ENCODE measurements around the gene ADCY1.

The ADCY1 gene

DNA sequence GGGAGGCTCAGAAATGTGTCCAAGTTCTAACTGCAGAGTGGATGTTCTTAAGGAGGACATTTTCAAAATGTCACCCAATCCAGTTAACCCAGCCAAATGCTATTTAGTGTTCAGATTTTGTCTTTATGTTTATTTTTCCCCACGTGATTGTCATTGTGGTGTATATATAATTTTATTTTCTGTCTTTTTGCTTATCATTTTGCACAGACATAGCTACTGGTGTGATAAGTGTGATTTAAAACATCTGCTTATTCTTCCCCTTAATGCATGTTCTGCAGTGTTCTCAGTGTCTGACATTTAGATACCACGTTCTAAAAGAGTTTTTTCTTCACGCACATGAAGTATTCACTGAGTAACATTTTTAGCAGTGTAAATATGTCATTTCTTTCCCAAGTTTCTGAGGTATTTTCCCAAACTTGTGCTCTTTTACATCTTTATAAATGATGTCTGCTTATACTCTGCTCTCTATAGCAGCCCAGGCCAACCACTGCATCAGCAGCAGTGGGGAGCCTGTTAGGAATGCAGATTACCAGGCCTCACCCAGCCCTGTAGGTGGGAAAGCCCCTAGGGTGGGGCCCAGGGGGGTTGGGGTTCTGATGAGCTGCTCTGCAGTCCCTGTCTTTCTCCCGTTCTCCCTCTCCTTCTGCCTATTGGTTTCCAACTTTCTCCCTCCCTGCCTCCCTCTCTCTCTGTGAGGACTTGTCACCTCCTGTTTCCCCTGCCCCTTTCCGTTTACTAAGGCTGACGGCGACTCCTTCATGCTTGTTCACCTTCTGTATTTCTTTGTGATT is 20.8 kb downstream of the ADCY1 start:
- DNase-seq, result no peak

DNA sequence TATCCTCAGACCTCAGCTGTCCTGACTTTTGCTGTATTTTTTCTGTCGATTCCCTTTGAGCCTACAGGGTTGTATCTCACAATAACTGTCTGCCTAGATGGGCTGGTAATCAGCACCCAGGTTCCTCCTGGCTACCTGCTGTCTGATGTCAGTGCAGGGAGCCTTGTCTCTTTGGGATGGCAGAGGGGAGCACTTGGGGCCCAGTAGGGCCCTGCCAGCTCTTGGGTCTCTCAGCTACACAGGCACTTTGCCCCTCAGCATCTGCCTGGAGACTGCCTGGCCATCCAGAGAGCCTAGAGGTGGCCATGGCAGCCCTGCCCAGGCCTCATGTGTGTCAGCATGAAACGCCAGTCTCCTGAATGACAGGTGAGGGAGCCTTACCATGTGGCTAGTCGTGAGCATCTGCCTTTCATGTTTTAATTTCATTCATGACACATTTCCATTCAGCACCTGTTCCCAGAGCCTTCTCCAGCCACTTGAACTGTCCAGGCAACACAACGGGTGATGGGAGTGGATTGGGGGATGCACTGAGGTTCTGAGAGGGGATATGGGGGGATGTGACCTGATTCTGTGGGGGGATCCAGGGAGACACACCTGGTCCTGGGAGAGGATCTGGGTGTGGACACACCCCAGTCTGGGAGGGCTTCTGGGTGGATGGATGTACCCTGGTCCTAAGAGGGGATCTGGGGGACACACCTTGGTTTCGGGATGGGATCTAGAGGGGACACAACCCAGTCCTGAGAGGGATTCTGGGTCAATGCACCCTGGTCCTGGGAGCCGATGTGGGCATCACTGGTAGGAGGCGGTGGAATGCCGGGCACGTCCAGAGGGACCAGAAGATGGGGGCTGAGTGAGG is 21.9 kb downstream of the ADCY1 start:
- no peak for DNase-seq

DNA sequence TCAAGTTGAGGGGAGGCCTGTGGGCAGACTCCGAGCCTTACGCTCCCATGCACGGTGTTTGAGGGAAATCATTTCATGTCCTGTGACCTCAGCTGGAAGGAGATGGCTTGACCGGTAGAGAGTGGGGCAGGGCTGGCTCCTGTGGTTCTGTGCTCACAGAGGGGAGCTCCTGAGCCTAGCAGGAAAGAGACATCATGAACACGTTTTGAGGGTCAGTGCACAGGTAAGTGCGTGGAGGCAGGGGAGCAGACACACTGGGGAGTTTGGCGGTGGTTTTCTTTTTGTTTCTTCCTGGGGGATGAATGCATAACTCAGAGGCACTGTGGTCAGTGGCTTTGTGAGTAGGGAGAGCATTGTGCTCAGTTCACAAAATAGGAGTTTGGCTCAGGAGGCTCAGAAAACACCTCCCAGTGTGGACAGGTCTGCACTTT is 22.5 kb downstream of the ADCY1 start:
- DNase-seq, result no peak

DNA sequence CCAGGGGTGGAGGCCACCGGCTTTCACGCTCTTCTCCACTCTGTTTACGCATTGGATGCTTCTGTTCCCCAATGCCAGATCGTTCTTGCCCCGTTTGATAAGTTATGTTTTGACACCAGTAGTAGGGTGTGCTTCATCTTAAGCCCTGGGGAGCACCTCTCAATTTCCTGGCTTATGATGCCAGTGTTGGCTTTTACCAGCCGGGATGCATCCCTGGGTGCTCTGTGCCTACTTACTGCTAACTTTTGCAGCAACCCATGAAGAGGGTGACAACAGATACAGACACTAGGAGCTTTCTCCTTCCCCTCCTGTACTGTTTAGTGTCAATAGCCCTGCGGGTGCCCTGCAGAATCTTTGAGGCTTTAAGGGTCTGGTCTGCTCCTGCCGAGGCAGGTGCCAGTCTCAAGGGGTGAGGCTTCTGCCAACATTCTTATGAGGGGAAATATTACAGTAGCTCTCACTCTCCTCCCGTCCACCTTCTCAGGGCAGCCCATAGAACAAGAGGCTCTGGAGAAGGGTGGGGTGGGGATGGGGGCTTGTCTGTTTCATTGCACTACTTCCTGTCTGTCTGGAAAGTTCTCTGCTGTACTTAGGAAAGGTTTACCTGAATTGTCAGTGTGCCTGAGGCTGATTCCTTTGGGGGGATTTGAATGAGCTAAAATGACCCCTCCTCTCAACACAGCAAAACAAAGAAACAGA is 23.3 kb downstream of the ADCY1 start:
- no peak for DNase-seq

DNA sequence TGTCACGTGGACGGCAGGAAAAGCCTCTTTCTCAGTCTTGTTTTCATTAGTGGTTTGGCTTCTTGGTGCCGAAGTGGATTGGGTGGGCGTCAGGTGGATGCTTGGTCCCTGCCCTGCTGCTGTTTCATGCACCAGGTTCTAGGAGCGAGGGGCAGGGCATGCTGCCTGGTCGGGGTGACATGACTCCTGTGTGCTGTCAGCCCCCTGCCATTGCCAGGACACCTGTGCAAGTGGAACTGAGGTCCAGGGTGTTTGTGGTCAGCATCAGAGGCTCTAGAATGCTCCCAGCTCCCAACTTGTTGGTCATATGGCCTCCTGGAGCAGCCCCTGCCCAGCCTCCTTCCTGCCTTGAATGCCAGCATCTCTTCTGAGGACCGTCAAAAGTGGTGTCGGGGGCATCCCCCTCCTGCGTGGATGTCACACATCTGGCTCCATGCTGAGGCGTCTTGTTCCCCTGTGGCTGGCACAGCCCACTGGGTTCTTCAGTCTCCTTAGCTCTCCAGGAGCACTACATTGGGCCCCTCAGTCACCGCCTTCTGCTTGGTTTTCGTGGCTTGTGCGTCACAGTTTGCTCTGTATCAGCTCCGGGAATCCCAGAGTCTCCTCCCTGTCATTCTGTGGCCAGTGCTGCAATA is 24.8 kb downstream of the ADCY1 start:
- DNase-seq, result no peak

DNA sequence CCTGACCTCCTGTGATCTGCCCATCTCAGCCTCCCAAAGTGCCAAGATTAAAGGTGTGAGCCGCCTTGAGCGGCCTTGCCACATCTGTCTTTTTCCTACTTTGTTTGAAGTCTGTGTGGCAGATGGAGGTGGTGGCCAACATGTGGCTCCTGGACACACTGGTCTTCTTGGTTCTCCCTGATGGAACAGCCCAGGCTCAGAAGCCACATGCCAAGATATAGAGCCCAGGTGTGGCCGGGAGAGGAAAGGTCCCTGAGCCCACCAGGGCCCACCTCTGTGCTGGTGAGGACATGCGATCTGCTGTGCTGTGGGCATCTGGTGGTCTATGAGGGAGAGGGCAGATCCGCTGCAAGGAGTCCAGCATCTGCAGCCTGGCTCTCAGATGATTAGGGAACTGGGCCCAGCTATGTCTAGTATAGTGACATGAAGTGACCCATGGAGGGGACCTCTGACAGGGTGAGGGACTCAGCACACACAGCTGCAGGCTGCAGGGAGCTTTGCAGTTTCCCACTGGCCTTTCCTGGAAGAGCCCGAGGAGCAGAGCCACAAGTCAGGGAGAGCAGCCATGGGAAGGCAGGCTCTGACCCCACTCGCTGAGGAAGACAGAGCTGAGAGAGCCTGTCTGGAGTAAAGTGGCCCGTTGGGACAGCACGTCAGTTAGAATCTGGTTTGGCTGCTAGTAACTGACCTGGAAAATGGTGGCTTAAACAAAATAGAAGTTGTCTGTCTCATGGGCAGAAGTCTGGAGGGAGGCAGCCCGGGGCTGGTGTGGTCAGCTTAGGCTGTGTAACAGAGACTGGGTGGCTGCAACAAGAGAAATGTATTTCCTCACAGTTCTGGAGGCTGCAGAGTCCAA is 25.9 kb downstream of the ADCY1 start:
- no peak for DNase-seq

DNA sequence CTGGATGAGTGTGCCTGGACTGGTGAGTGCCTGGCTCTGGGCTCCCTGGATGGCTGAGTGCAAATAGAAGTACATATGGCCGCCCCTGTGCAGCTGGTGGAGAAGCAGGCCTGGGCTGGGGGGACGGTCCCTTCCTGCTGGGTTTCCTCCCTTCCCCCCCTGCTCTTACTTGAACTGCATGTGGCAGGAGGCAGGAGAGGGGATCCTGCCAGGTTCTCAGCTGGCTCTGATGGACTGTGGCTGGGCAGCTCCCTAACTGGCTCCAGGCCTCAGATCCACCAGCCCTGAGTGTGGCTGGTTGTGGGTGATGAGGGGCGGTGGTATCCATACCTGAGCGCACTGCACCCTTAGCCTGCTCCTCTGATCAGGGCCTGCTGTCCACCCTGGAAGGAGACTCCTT is 26.9 kb downstream of the ADCY1 start:
- no peak for DNase-seq

DNA sequence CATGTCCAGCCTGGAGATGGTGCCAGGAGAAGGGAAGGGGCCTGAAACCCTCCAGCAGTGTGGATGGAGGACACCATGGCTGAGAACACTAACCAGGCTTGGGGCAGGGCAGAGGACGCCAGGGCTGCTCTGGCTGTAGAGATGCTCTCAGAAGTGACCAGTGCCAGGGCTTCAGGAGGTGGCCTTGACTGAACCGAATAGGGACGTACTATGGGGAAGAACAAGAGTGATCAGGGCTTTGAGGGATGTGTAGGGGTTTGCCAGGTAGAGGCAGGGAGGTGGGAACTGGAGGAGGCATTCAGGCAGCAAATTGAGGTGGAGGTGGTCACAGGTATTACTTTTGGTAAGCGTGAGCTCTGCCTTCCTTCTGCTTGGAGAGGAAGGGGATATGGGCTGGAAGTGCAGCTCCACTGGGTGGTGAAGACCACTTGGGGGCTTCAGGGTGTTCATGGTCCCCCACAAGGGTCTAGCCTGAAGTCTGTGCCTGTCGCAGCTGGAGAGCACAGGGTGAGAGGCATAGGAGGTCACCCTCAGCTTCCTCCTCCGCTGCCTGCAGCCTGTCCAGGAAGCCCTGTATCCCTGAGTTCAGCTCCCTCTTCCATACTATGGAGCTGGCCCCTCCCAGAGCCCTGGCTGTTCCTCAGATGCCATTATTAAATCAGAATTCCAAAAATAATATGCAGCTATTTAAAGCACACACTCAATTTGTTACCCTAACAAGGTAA is 27.8 kb downstream of the ADCY1 start:
- no peak for DNase-seq

DNA sequence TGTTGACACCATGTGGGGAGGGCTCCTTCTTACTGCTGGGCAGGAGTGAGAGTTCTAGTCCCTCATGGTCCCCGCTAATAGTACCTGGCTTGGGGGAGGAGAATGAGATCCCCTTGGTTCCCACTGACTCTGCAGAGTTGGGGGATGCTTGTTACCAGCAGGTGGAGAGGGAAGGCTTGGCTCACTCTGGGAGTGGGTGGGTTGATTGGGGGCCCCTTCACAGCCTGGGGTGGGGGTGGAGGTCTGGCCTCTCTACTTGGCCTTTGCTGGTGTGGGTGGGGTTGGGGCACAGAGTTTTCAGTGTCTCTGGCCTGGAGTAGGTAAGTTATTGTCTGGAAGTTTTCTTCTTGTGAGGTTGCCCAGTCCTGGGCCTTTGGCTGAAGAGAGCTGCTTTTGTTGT is 31.9 kb downstream of the ADCY1 start:
- no peak for DNase-seq

DNA sequence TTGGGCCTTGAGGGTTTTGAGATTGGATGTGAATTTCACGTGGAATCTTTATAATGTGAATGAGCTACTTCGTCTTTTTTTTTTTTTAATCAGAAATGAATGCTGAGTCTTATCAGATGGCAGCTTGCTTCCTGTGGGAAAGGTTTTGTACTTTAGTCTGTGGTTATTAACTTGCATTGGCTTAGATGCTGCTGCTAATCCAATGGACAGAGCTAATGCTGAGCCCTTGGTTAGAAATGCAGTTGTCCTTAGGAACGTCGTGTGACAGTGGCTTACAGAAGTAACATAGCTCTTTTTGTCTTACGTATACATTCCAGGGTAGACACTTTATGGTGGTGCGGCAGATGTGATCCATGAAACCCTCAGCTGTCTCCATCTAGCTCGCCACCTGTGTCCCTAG is 32.8 kb downstream of the ADCY1 start:
- no peak for DNase-seq

DNA sequence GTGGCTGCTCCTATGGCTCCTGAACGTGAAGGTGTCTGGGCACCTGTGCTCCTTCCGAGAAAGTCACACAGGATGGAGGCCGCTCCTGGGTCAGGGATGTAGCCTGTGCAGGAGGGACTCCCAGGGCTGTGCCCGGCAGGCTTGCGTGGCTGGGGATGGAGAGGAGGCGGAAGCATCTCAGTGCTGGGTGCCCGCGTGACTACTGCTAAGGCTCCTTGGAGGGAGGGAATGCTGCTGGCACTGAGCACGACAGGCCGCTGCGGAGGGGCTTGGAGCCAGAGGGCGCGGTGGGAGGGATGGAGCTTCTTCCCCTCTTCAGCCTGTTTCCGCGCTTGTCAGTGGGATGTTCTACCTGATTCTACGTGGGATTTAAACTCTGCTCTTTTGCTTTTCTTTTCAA is 35.0 kb downstream of the ADCY1 start:
- DNase-seq, result no peak

DNA sequence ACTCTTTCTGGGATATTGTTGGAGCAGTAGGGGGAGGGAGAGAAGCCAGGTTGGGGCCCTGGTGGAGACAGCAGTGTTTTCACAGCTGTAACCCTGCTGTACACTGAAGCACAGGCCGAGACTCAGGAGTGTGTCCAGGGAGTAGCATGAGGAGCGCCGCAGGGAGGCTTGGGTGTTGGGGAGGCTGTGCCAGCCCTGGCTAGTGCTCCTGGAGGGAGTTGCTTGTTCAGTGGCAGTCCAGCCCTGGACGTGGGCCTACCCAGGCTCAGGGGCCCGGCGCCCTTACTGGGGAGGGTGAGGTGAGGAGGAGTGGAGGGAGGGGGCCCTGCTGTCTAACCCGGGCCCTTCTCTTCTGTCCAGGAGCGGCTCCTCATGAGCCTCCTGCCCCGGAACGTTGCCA is 35.9 kb downstream of the ADCY1 start:
- no peak for DNase-seq

DNA sequence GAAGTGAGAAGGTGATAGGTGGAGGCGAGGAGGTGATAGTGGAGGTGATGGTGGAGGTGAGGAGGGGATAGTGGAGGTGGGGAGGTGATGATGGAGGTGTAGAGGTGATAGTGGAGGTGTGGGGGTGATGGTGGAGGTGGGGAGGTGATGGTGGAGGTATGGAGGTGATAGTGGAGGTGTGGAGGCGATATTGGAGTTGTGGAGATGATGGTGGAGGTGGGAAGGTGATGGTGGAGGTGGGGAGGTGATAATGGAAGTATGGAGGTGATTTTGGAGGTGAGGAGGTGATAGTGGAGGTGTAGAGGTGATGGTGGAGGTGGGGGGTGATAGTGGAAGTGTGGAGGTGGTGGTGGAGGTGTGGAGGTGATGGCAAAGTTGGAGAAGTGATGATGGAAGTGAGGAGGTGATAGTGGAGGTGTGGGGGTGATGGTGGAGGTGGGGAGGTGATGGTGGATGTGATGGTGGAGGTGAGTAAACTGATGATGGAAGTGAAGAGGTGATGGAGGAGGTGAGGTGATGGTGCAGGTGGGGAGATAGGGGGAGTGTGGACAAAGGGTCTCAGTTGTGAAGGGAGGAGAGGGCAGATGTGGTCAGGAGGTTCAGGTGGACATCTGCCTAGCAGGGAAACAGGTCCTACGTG is 36.6 kb downstream of the ADCY1 start:
- DNase-seq, result no peak

DNA sequence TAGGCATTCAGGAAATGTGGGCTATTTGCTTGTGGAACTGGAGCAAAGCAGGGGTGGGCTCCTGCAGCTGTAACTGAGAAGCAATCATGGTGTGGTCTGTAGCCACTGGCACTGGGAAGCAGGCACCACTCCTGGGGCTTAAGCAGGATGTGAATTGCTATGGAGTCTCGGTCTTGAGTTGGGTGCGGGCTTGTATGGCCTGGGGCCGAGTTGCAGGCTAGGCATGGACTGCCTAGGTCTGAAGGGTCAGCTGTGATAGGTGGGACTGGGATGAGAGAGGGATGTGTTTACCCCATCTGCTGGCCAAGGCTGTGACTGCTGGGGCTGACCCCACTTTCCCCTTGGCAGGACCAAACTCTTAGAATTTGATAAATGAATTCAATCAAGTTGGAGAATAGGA is 43.0 kb downstream of the ADCY1 start:
- no peak for DNase-seq

DNA sequence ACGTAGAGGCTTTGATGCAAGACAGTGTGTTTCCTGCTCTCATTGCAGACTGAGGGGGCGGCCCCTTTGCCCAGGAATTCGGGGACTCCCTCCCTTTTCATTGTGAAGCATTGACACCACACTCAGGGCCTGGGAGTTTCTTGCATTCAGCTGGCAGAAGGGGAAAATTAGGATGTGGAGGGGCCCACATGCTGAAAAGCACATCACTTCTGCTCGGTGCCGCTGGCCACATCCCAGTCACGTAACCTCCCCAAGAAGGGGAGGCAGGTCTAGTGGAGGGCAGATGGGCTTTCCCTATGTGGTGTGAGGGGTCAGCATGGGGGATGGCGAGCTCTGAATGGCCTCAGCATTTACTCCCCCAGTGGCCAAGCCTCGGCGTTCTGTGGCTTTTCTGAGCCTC is 47.9 kb downstream of the ADCY1 start:
- DNase-seq, result no peak

DNA sequence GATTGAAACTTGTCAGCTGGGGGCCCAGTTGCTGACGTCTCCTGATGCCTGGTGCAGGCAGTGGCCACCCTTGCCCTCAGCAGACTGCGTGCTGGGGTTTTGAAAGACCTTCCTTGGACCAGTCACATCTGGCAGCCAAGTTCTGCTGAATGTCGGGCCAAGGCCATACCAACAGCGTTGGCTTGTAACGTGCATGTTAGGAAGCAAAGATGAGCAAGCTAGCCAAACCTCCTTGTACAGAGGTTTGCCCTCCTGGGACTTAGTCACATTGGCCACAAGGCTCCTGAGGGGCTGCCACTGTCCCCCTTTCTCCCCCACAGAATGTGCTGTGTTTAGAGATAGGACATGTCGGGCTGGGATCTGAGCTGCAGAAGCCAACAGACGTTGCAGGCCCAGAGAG is 49.0 kb downstream of the ADCY1 start:
- DNase-seq, result no peak

DNA sequence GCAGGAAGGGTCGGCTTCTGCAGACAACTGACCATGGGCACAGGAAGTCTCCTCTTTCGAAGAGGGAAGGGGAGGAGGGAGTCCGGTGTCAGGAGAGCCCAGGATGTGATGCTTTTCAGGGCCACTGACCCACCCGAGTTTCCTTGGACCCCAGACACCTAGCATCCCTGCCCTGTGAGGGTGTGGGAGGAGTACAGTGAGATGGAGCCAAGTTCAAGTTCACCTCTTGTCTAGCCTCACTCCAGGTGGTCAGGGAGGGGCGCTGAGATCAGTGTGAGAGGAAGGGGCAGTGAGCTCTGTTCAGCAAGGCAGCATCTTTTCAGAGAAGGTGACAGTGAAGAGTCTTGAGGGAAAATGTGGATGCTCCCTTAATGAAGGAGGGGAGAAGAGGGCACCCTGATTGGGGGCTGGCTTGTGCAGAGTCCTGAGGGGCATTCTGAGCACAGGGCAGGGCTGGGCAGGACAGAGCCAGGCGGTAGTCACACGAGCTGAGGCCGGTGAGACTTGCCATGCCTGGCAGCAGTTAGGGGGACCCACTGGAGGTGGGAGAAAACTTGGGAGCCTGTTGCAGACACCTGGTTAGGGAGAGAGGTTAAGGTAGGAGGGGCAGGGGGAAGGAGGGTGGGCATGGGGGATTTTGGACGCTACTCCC is 49.7 kb downstream of the ADCY1 start:
- no peak for DNase-seq

DNA sequence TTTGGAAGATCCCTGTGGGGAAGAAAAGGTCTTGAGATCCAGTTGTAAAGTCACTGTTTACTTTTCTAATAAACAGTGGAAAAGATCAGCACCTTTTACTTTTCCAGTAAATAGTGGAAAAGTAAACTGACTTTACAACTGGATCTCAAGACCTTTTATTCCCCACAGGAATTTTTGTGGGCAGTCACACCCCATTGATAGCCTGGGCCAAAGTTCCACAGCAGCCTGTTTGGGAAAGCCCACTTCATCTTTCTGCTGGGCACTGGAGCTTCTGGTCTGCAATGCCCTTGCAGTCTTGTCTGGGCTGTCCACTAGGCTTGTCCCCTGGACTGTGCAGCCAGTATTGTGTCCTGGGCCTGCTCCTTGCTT is 50.2 kb downstream of the ADCY1 start:
- no peak for DNase-seq

DNA sequence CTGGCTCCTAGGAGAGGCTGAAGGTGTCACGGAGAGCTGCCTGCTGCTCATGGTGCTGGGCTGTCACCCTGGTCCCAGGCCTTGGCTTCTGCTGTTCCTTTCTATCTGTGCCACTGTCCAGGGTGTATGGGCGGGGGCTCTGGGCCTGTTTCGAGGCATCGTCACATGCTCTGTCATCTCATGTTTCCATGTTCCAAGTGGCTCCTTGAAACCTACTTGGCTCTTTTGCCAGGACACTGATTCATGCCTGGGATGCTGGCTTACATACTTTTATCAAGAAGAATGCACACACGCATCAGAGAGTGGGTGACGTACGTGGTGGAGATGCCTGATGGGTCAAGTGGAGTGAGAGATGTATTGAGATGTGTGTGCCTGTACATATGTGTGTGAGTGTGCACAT is 50.9 kb downstream of the ADCY1 start:
- no peak for DNase-seq

DNA sequence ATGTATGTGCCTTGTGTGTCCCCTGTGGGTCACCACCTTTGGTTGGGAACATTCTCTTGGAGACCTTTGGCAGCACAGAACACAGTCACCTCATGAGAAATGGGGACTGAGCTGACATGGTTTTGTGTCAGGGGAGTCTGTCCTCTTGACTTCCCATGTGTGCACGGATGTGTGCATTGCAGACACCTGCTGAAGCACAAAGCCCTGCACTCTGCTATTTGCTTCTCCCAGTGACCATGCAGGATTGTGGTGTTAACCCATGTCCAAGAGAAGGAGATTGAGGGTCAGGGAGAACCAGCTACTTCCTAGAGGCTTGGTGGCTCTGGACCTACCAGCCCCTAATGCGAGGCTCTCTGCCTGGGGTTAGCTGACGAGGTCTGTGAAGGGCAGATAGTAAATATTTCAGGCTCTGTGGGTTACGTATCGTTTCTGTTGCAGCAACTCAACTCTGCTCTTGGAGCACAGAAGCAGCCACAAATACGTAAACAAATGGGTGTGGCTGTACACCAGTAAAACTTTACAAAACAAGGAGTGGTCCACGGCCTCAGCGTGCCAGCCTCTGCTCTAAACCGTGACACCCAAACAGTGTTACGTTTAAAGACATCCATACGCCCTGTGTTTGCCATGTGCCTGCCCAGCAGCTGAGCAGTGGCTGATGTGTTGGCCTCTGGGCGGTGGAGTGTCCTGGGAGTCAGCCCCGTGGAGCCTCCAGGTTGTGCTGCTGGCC is 51.7 kb downstream of the ADCY1 start:
- no peak for DNase-seq
